Measurements from ENCODE around the gene PFDN6.

Gene PFDN6

GRCh38 chr6:33288921-33289783 lies at the start of gene PFDN6, which contains the start of gene WDR46:
TSS of gene PFDN6 (plus strand) at chr6:33289601. CDS start at chr6:33289857, 256 bp downstream.
TSS of gene WDR46 (minus strand) at chr6:33289239. CDS start at chr6:33289170, 69 bp downstream.
- peak within 1 kb of the TSS; percentile 92 to 93 for H3K9ac ChIP-seq (ENCODE audit: low read length in 2 of 2)
- peaks cover 40 to 41% of the 10 kb centered on the region in 2 donors for H3K36me3 ChIP-seq (ENCODE audit: control insufficient read depth in 2 of 2, insufficient read depth in 2 of 2, low read length in 2 of 2)
- H3K27ac ChIP-seq (ENCODE audit: low read length), result peak within 1 kb of the TSS; percentile 71
- H3K4me3 ChIP-seq (ENCODE audit: low read length in 2 of 2), result peak within 1 kb of the TSS; percentile 96 to 97
- H3K4me1 ChIP-seq (ENCODE audit: control insufficient read depth, insufficient read depth, low read length), result peaks cover 23% of the 10 kb centered on the region
- H3K27me3 ChIP-seq (ENCODE audit: control insufficient read depth in 1 of 2, insufficient read depth in 2 of 2, low read length in 2 of 2), result no peaks in the 10 kb centered on the region
- no peaks in the 10 kb centered on the region for H3K9me3 ChIP-seq (ENCODE audit: control insufficient read depth in 2 of 2, low read length in 2 of 2)

- no peak overlapping the region for H3K9ac ChIP-seq (ENCODE audit: low read length in 2 of 2)
- H3K36me3 ChIP-seq (ENCODE audit: control insufficient read depth in 2 of 2, insufficient read depth in 2 of 2, low read length in 2 of 2), result no peaks in the 10 kb centered on the region
- H3K4me3 ChIP-seq (ENCODE audit: low read length in 2 of 2), result no peak overlapping the region
- no peaks in the 10 kb centered on the region for H3K9me3 ChIP-seq (ENCODE audit: control insufficient read depth in 2 of 2, low read length in 2 of 2)
- H3K27ac ChIP-seq (ENCODE audit: low read length), result no peak overlapping the region
- peaks cover 2 to 7% of the 10 kb centered on the region in 2 donors for H3K27me3 ChIP-seq (ENCODE audit: control insufficient read depth in 1 of 2, insufficient read depth in 2 of 2, low read length in 2 of 2)
- no peaks in the 10 kb centered on the region for H3K4me1 ChIP-seq (ENCODE audit: control insufficient read depth, insufficient read depth, low read length)
Observed at GRCh38 chr6:33241968-33242367, 47.4 kb upstream of the PFDN6 start.

- peaks cover 5% of the 10 kb centered on the region for H3K4me1 ChIP-seq (ENCODE audit: control insufficient read depth, insufficient read depth, low read length)
- H3K27me3 ChIP-seq (ENCODE audit: control insufficient read depth in 1 of 2, insufficient read depth in 2 of 2, low read length in 2 of 2), result peaks cover 2 to 7% of the 10 kb centered on the region in 2 donors
- no peak overlapping the region for H3K9ac ChIP-seq (ENCODE audit: low read length in 2 of 2)
- no peak overlapping the region for H3K4me3 ChIP-seq (ENCODE audit: low read length in 2 of 2)
- no peak overlapping the region for H3K27ac ChIP-seq (ENCODE audit: low read length)
- no peaks in the 10 kb centered on the region for H3K36me3 ChIP-seq (ENCODE audit: control insufficient read depth in 2 of 2, insufficient read depth in 2 of 2, low read length in 2 of 2)
- no peaks in the 10 kb centered on the region for H3K9me3 ChIP-seq (ENCODE audit: control insufficient read depth in 2 of 2, low read length in 2 of 2)
Observed at GRCh38 chr6:33243476-33243875, 45.9 kb upstream of the PFDN6 start.

- Histone ChIP-seq H3K9me3 (ENCODE audit: control insufficient read depth in 2 of 2, low read length in 2 of 2) (no peaks in the 10 kb centered on the region), H3K4me1 (ENCODE audit: control insufficient read depth, insufficient read depth, low read length) (peaks cover 26% of the 10 kb centered on the region), H3K9ac (ENCODE audit: low read length in 2 of 2) (peak overlapping the region; percentile 87 to 89), H3K27ac (ENCODE audit: low read length) (peak overlapping the region; percentile 99), H3K27me3 (ENCODE audit: control insufficient read depth in 1 of 2, insufficient read depth in 2 of 2, low read length in 2 of 2) (no peaks in the 10 kb centered on the region), H3K36me3 (ENCODE audit: control insufficient read depth in 2 of 2, insufficient read depth in 2 of 2, low read length in 2 of 2) (peaks cover 0 to 4% of the 10 kb centered on the region in 2 donors), H3K4me3 (ENCODE audit: low read length in 2 of 2) (peak overlapping the region; percentile 71 to 89)
Observed at GRCh38 chr6:33247977-33248642, 41.3 kb upstream of the PFDN6 start.

GRCh38 chr6:33248643-33248931 lies 40.8 kb upstream of the PFDN6 start:
- Histone ChIP-seq H3K9ac (ENCODE audit: low read length in 2 of 2) (peak overlapping the region; percentile 87 to 89), H3K36me3 (ENCODE audit: control insufficient read depth in 2 of 2, insufficient read depth in 2 of 2, low read length in 2 of 2) (peaks cover 0 to 4% of the 10 kb centered on the region in 2 donors), H3K27ac (ENCODE audit: low read length) (peak overlapping the region; percentile 99), H3K4me3 (ENCODE audit: low read length in 2 of 2) (peak overlapping the region; percentile 71 to 89), H3K27me3 (ENCODE audit: control insufficient read depth in 1 of 2, insufficient read depth in 2 of 2, low read length in 2 of 2) (no peaks in the 10 kb centered on the region), H3K9me3 (ENCODE audit: control insufficient read depth in 2 of 2, low read length in 2 of 2) (no peaks in the 10 kb centered on the region), H3K4me1 (ENCODE audit: control insufficient read depth, insufficient read depth, low read length) (peaks cover 26% of the 10 kb centered on the region)

GRCh38 chr6:33248932-33249731 lies 40.3 kb upstream of the PFDN6 start:
- H3K9ac ChIP-seq (ENCODE audit: low read length in 2 of 2), result peak overlapping the region; percentile 99
- peaks cover 0 to 4% of the 10 kb centered on the region in 2 donors for H3K36me3 ChIP-seq (ENCODE audit: control insufficient read depth in 2 of 2, insufficient read depth in 2 of 2, low read length in 2 of 2)
- no peaks in the 10 kb centered on the region for H3K27me3 ChIP-seq (ENCODE audit: control insufficient read depth in 1 of 2, insufficient read depth in 2 of 2, low read length in 2 of 2)
- H3K4me1 ChIP-seq (ENCODE audit: control insufficient read depth, insufficient read depth, low read length), result peaks cover 26% of the 10 kb centered on the region
- no peaks in the 10 kb centered on the region for H3K9me3 ChIP-seq (ENCODE audit: control insufficient read depth in 2 of 2, low read length in 2 of 2)
- peak overlapping the region; percentile 99 for H3K27ac ChIP-seq (ENCODE audit: low read length)
- H3K4me3 ChIP-seq (ENCODE audit: low read length in 2 of 2), result peak overlapping the region; percentile 89 to 92

GRCh38 chr6:33249732-33250630 lies 39.4 kb upstream of the PFDN6 start:
- peaks cover 26% of the 10 kb centered on the region for H3K4me1 ChIP-seq (ENCODE audit: control insufficient read depth, insufficient read depth, low read length)
- H3K36me3 ChIP-seq (ENCODE audit: control insufficient read depth in 2 of 2, insufficient read depth in 2 of 2, low read length in 2 of 2), result peaks cover 0 to 6% of the 10 kb centered on the region in 2 donors
- H3K27ac ChIP-seq (ENCODE audit: low read length), result peak overlapping the region; percentile 99
- peak overlapping the region; percentile 99 for H3K9ac ChIP-seq (ENCODE audit: low read length in 2 of 2)
- H3K27me3 ChIP-seq (ENCODE audit: control insufficient read depth in 1 of 2, insufficient read depth in 2 of 2, low read length in 2 of 2), result no peaks in the 10 kb centered on the region
- peak overlapping the region; percentile 89 to 92 for H3K4me3 ChIP-seq (ENCODE audit: low read length in 2 of 2)
- no peaks in the 10 kb centered on the region for H3K9me3 ChIP-seq (ENCODE audit: control insufficient read depth in 2 of 2, low read length in 2 of 2)

GRCh38 chr6:33250731-33251130 lies 38.7 kb upstream of the PFDN6 start:
- no peaks in the 10 kb centered on the region for H3K27me3 ChIP-seq (ENCODE audit: control insufficient read depth in 1 of 2, insufficient read depth in 2 of 2, low read length in 2 of 2)
- no peak overlapping the region for H3K4me3 ChIP-seq (ENCODE audit: low read length in 2 of 2)
- H3K4me1 ChIP-seq (ENCODE audit: control insufficient read depth, insufficient read depth, low read length), result peaks cover 26% of the 10 kb centered on the region
- H3K9ac ChIP-seq (ENCODE audit: low read length in 2 of 2), result no peak overlapping the region
- peaks cover 0 to 6% of the 10 kb centered on the region in 2 donors for H3K36me3 ChIP-seq (ENCODE audit: control insufficient read depth in 2 of 2, insufficient read depth in 2 of 2, low read length in 2 of 2)
- H3K9me3 ChIP-seq (ENCODE audit: control insufficient read depth in 2 of 2, low read length in 2 of 2), result no peaks in the 10 kb centered on the region
- H3K27ac ChIP-seq (ENCODE audit: low read length), result no peak overlapping the region

- Histone ChIP-seq H3K9me3 (ENCODE audit: control insufficient read depth in 2 of 2, low read length in 2 of 2) (no peaks in the 10 kb centered on the region), H3K4me3 (ENCODE audit: low read length in 2 of 2) (no peak overlapping the region), H3K4me1 (ENCODE audit: control insufficient read depth, insufficient read depth, low read length) (peaks cover 26% of the 10 kb centered on the region), H3K9ac (ENCODE audit: low read length in 2 of 2) (no peak overlapping the region), H3K36me3 (ENCODE audit: control insufficient read depth in 2 of 2, insufficient read depth in 2 of 2, low read length in 2 of 2) (peaks cover 0 to 6% of the 10 kb centered on the region in 2 donors), H3K27me3 (ENCODE audit: control insufficient read depth in 1 of 2, insufficient read depth in 2 of 2, low read length in 2 of 2) (no peaks in the 10 kb centered on the region), H3K27ac (ENCODE audit: low read length) (no peak overlapping the region)
Observed at GRCh38 chr6:33251395-33252012, 37.9 kb upstream of the PFDN6 start.
